Measurements from ENCODE around the gene RTP2. TPM values are rescaled to one million over a fixed set of nuclear protein-coding genes. Genes with fewer than 3 reads are reported as not detected.

RTP2 gene
- total RNA-seq, 6 donors from 2014 or later, result not detected

DNA sequence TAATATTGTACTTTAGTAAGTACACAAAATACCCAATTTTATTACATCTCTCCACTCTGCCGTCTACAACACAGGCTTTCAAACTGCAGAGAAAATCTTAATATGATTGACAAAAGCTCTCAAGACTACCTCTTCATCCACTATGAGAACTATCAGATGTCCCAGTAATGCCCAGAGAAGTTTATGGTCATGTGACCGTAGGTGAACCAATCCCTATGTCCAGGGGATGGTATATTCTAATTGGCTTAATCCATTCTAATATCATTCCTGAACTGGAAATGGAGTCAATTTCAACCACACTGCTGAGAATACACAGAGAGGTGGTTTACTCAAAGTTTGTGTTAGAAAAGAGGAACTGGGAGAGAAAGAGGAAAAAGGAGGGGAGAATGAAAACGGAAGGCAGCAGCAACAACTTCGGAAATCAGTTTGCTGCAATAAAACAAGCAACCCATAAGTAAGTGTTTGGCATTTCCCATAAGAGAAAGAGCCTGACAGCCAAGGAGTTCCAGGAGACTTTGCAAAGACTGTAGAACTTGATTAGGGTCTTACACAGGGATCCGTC, 39.4 kb downstream of the RTP2 start:
- DNase-seq (no peak), ATAC-seq (ENCODE audit: low FRiP score in 2 of 2) (no peak)
- Histone ChIP-seq H3K27me3 (no peaks in the 10 kb centered on the region), H3K27ac (no peak overlapping the region), H3K36me3 (no peaks in the 10 kb centered on the region), H3K9me3 (no peaks in the 10 kb centered on the region), H3K4me3 (no peak overlapping the region), H3K4me1 (no peaks in the 10 kb centered on the region)
- WGBS, 2 donors, result 69 to 74% methylated on average over 5 of the region's 5 CpGs
- TF ChIP-seq POLR2AphosphoS5 (IDR thresholded peaks at IDR 0.05) (no peak), EP300 (IDR thresholded peaks at IDR 0.05) (no peak), POLR2A (IDR thresholded peaks at IDR 0.05) (no peak), CTCF (IDR thresholded peaks at IDR 0.05) (no peak)

- Histone ChIP-seq H3K4me3 (no peak overlapping the region), H3K9me3 (no peaks in the 10 kb centered on the region), H3K27me3 (no peaks in the 10 kb centered on the region), H3K27ac (no peak overlapping the region), H3K36me3 (no peaks in the 10 kb centered on the region), H3K4me1 (no peaks in the 10 kb centered on the region)
- DNase-seq, result no peak
- no peak for ATAC-seq (ENCODE audit: low FRiP score in 2 of 2)
- TF ChIP-seq POLR2A (IDR thresholded peaks at IDR 0.05) (no peak), CTCF (IDR thresholded peaks at IDR 0.05) (no peak), EP300 (IDR thresholded peaks at IDR 0.05) (no peak), POLR2AphosphoS5 (IDR thresholded peaks at IDR 0.05) (no peak)
Observed at GRCh38 chr3:187661267-187661666, 41.1 kb downstream of the RTP2 start.

DNA sequence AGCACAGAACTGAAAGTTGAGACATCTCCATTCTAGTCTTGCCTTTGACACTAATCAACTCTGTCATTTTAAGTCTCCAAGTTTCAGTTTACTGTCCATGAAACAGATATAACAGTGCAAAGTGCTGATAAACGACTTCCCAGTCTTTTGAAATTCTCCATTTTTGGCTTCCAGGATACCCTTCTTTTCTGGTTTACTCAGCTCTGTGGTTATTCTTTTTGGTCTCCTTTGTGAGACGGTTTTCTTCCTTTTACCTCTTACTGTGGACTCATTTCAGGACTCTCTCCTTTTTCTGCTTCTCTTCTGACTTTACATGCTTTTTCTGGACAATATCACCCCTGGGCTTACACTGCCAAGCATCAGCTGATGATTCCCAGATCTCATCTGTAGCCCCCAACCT, 51.1 kb downstream of the RTP2 start:
- 49 to 62% methylated on average over 2 of the region's 2 CpGs for WGBS, 2 donors
- TF ChIP-seq POLR2AphosphoS5 (IDR thresholded peaks at IDR 0.05) (no peak), POLR2A (IDR thresholded peaks at IDR 0.05) (no peak)
- no peaks in the 10 kb centered on the region for H3K27me3 ChIP-seq
- DNase-seq, result no peak
- no peak overlapping the region for H3K27ac ChIP-seq
- no peaks in the 10 kb centered on the region for H3K36me3 ChIP-seq
- no peak overlapping the region for H3K4me3 ChIP-seq
- no peaks in the 10 kb centered on the region for H3K9me3 ChIP-seq
- no peak for ATAC-seq (ENCODE audit: low FRiP score in 2 of 2)
- H3K4me1 ChIP-seq, result no peaks in the 10 kb centered on the region

Other genes starting within 250 kb of the RTP2 start
- not detected for gene SST, start 32.2 kb downstream of the RTP2 start, total RNA-seq
- gene BCL6, start 42.9 kb upstream of the RTP2 start, total RNA-seq, result 100 to 1,000 TPM in 4 of 6 donors, 10 to 100 TPM in 2; 80.4 to 268 (median 119) TPM